GM21737 (cell line): Measurements from ENCODE around the gene CALHM1.
"Not testable (repeated sequence)": the region's sequence is repeated elsewhere in the genome, so short reads cannot be mapped to it uniquely, and the experiment has no call there.

Experiments
- ATAC-seq: cut with Tn5 transposase; IDR thresholded peaks from one replicate; pipeline ENCODE4 v1.9.1; 2021; ENCODE audit warnings: mild to moderate bottlenecking, moderate library complexity; ENCODE audit not compliant: unreplicated experiment

CALHM1 gene

DNA sequence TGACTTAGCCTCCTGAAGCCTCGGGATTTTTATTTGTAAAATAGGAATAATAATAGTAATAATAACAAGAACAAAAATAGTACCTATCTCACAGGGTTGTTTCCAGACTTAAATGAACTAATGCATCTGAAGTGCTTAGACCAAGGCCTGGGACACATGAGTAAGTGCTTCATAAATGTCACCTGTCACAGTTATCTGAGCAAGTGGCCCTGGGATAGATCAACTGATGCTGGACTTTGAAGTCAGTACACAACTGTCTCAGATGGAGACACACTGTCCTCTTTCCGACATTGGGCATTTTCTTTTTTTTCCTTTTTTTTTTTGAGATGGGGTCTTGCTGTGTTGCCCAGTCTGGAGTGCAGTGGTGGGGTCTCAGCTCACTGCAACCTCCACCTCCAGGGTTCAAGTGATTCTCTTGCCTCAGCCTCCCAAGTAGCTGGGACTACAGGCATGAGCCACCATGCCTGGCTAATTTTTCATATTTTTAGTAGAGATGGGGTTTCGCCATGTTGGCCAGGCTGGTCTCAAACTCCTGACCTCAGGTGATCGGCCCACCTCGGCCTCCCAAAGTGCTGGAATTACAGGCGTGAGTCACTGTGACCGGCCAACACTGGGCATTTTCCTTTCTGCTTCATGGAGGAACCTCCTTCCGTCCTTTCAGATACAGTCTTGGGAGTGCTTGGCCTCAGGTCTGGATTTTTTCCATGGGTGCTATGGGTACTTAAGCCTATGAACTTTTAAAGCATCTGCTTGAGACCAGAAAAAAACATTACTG is 28.1 kb upstream of the CALHM1 start:
- not testable (repeated sequence) for ATAC-seq

DNA sequence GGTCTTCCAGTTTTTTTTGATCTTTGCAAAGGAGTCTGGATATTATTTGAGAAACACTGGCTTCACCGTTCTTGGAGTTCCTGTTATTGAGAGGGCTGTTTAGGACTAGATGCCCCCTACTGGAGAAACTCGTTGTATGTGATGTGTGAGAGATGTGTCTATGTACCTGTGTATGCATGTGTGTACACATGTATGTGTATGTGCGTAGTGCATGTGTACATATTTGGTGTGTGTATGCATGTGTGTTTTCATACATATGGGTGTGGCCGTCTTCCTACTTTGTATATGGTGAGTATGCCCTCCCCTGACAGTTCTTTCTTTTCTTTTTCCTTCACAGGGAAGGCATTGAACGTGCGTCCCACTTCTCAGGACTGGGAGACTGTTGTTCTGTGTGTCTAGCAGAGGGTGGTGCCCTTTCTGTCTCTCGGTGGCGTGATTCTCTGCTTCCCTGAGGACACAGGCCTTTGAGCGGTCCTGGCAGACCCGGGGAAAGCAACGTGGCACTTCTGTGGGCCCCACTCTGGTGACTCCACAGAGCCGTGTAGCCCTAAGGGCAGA is 23.4 kb upstream of the CALHM1 start:
- ATAC-seq: no peak

DNA sequence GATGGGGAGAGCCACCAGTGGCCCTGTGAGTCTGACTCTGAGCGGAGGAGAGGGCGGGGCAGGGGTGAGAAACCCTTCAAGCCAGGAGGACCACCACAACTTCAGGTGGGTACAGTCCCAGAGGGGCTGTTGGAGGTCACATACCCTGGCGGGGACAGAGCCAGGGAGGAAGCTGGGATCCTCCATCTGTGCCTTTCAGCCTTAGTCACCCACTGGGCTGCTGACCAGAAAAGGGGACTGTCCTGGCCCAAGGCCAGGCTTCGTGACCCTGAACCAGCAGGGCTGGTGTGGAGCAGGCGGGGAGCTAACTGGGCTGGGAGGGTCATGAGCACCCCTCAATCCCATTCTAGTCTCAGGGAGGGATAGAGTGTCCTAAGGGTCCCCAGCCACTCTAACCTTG is 21.8 kb upstream of the CALHM1 start:
- ATAC-seq: no peak

- no peak for ATAC-seq
Observed at GRCh38 chr10:103479135-103479534, 20.4 kb upstream of the CALHM1 start, which contains the start of gene CALHM3. Gene CALHM3 (minus strand): TSS chr10:103479240. CDS start chr10:103479032, 208 bp downstream.

DNA sequence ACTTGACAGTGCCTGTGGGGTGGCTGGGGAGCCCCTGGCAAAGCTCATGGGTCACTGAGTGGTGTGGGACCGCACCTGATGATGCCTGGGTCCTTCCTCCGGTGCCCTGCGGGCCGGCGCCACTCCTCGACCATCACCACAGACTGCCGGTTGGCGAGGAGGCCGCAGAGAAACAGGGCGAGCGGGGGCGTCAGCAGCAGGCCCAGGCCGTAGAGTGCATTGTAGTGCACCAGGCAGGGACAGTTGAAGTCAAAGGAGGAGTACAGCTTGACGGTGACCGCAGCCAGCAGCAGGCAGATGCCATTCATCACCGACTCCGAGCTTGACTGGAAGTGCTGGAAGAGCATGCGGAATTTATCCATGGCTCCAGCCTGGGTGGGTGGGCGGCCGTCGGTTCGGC is 20.0 kb upstream of the CALHM1 start:
- no peak for ATAC-seq

DNA sequence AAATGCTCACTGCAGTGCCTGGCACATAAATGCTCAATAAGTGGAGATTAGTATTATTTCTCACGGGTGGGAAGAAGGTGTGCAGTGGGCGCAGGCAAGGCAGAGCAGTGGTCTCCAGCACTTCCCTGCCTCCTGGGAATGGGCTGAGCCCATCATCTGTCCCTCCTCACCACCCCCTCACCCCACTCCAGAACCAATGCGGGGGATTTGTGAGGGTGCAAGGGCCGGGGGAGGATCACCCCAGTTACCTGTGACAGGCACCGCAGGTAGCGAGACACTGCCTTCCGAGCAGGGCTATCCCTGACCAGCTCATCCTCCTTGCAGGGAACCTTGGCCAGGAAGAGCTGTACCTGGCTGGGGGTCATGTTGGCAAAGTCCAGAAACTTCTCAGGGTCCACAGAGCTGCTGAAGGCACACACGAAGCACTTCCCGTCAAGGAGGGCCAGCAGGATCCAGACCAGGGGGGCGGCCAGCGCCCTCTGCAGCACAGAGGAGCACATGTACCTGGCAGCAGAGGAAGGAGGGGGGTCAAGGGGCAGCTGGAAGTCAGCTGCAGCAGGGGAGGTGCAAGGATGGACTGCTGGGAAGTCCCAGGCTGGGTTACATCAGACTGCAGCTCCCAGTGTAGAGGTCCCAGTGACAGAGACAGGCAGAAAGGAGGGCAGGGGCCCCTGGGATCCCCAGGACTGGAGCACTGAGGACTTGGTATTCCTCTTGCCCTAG is 17.5 kb upstream of the CALHM1 start:
- no peak for ATAC-seq

- no peak for ATAC-seq
Observed at GRCh38 chr10:103475437-103475836, 16.7 kb upstream of the CALHM1 start.

DNA sequence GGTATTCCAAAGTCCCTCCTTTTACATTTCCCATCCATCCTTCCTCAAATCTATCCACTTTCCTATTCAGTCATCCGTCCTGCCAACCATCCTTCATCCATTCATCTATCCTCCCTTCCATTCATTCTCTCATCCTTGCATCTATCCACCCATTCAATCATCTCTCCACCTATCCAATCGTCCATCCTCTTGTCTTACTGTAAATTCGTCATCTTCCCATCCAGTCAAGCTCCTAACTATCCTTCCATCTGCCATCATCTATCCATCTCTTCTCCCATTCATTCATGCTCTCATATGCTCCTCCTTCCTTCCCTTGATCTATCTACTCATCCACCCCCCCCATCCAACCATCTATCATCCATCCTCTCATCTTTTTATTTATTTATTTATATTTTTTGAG is 15.4 kb upstream of the CALHM1 start:
- ATAC-seq: no peak

- ATAC-seq: no peak
Observed at GRCh38 chr10:103473261-103473671, 14.6 kb upstream of the CALHM1 start.

- no peak for ATAC-seq
Observed at GRCh38 chr10:103472005-103472404, 13.3 kb upstream of the CALHM1 start.

DNA sequence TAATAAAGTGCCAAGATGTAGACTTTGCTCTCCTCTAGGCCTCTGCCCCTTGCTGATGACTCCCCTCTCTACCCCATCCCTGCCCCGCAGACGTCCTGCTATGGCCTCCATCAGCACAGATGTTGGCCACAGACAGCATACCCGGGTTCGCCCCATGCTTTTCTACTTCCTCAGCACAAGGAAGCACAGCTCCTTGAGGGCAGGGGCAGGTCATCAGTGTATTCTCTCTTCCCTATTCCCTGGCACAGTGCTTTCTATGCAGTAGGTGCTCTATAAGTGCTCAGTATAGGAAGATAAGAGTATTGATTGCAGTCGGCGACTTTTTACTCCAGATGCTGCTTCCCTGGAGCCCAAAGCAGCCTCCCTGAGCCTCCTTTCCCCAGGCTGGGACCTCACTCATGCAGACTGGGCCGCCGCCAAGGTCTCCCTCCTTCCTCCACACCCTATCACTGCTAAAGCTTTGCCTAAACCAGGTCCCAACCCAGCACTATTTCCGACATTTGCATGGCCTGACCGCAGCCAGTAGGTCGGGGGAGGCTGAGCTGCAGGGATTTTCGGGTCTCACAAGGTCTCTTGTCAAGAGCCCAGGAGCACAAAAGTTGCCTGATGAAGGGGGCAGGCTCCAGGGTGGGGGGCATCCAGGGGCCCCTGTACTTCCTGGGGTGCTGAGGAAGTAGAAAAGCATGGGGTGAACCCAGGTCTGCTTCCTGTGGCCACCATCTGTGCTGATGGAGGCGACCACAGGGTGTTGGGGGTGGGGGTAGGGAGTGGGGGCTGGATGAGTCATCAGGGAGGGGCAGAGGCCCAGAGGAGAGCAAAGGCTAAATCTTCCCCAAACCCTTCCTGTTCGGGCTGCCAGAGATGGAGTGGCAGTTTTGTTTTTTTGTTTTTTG is 12.3 kb upstream of the CALHM1 start:
- peak; percentile 64 for ATAC-seq

DNA sequence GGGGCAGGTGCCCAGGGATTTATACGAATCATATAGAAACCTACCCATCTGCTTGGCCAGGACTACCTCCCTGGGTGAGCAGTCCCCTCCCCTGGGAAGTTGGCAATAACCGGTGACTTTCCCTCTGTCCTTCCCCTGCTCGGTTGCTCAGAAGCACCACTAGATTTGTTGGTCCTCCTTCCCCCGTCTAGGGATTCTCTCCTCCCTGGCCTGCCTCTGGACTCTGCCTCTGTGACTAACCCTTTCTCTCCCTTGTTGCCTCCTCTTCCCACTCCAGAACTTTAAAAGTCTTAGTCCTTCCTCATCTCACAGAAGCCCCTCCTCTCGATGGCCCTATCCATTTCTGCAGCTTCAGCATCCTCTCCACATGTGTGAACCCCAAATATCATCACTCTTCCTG is 10.5 kb upstream of the CALHM1 start:
- no peak for ATAC-seq

DNA sequence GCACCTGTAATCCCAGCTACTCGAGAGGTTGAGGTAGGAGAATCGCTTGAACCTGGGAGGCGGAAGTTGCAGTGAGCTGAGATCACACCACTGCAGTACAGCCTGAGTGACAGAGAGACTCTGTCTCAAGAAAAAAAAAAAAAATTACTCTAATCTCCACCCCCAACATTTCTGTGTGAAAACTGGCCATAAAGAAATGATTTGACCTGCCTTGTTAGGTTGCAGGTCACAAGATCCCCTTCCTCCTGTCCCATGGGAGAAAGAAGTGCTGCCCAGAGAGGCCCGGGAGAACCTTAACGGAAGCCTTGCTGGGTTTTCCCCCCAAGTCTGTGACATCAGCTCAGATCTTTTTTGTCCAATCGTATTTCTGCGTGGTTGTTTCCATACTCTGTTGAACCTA is 8.7 kb upstream of the CALHM1 start:
- no peak for ATAC-seq

GRCh38 chr10:103466734-103467133 is 8.0 kb upstream of the CALHM1 start:
- ATAC-seq: no peak

- ATAC-seq: no peak
Observed at GRCh38 chr10:103465411-103466179, 6.9 kb upstream of the CALHM1 start.

DNA sequence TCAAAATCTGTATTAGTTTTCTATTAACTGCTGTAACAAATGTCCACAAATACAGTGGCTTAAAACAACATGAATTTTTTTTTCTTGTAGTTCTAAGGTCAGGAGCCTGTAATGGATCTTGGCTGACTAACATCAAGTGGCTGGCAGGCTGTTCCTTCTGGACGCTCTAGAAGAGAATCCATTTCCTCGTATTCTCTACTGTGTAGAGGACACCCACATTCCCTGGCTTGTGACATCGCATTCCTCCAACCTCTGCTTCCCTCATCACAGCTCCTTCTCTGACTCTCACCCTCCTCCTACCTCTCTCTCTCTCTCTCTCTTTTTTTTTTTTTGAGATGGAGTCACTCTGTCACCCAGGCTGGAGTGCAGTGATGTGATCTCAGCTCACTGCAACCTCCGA is 4.8 kb upstream of the CALHM1 start:
- ATAC-seq: no peak

- no peak for ATAC-seq
Observed at GRCh38 chr10:103459615-103460014, 915 bp upstream of the CALHM1 start.

GRCh38 chr10:103457896-103458583 is 660 bp downstream of the CALHM1 start:
- no peak for ATAC-seq

DNA sequence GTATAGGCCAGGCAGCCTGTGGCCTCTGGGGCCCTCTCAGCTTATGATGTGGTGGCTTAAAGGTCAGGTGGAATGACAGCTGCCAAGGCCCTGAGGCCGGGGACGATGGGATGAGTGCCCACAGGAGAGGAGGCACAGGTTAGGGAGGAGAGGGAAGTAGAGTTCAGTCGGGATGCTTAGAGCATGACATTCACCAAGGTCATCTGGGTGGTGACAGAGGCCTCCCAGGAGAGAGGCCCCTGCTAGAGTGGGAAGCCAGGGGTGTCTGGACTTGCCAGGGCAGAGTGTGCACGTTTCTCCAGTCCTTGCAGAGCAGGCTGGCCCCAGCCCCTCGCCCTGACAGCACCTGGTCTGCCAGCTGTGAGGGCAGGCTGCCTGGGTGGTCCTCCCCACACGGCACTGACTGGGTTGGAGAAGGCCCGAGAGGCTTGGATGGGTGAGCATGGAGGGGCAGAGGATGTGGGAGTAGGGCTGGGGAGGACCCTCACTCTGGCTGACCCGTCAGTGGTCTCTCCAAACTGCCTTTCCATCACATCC is 1.5 kb downstream of the CALHM1 start:
- no peak for ATAC-seq
